ENCODE measurements around the gene DSE.

Gene DSE

DNA sequence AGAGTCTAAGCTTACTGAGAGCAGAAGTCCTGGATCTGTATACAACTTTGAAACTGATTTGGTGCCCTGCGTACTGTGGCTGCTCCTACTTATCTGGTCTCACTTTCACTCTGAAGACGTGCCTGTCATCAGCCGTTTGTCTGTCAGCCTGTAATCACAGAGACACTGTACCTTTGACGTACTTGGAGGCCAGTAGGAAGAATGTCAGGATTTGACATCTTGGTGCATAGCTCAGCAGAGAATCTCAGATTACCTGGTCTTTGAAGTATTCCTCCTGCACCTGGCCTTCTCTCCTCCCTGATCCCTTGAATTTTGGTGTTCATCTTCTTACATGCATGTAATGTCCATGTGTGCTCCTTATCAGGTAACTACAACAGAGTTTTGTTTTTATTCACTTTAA, 37.7 kb downstream of the DSE start:
- TF ChIP-seq, protein P1, sequence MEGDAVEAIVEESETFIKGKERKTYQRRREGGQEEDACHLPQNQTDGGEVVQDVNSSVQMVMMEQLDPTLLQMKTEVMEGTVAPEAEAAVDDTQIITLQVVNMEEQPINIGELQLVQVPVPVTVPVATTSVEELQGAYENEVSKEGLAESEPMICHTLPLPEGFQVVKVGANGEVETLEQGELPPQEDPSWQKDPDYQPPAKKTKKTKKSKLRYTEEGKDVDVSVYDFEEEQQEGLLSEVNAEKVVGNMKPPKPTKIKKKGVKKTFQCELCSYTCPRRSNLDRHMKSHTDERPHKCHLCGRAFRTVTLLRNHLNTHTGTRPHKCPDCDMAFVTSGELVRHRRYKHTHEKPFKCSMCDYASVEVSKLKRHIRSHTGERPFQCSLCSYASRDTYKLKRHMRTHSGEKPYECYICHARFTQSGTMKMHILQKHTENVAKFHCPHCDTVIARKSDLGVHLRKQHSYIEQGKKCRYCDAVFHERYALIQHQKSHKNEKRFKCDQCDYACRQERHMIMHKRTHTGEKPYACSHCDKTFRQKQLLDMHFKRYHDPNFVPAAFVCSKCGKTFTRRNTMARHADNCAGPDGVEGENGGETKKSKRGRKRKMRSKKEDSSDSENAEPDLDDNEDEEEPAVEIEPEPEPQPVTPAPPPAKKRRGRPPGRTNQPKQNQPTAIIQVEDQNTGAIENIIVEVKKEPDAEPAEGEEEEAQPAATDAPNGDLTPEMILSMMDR (conservative IDR thresholded peaks at IDR 0.05; ENCODE audit: low read depth, low read length) = no peak
- no peak for DNase-seq (ENCODE audit: low read depth)

DNA sequence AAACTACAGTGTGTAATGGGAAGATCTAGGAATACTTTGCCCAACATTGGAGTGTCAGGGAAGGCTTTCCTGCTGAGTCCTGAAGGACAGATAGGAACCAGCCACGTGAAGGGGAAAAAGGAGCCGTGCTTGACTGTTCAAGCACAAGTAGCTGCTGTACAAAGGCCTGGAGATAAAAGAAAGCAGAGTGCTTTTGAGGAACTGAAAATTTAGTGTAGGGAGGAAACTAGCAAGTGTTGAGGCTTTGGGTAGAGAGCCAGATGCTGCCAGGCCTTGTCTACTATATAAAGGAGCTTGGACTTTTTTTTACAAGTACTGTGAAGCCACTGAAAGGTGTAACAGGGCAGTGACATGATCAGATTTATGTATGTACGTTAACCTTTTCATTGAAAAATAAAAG, 39.0 kb downstream of the DSE start:
- TF ChIP-seq, protein P1 (conservative IDR thresholded peaks at IDR 0.05; ENCODE audit: low read depth, low read length) = no peak
- no peak overlapping the region for H3K4me3 ChIP-seq (ENCODE audit: low read depth, low read length)
- no peak for DNase-seq (ENCODE audit: low read depth)

More for the DNA sequence above, 37.7 kb downstream of the DSE start:
- H3K4me3 ChIP-seq (ENCODE audit: low read depth, low read length) = no peak overlapping the region

DNA sequence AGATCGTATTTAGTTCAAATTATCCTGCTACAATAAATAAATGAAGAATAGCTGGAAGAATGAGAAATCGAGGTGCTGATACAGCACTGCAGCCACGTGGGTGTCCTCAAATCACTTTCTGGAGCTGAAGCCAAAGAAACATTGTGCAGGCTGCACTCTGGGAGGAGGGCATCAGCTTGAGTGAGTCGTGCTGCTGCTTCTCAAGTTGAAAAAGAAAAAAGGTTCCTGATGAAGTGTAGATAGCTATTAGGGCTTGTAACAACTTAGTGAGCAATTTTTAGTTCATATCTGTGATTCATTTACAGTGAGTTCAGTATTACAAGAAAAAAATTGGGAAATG, 40.5 kb downstream of the DSE start:
- TF ChIP-seq, protein P1 (conservative IDR thresholded peaks at IDR 0.05; ENCODE audit: low read depth, low read length) = no peak
- DNase-seq (ENCODE audit: low read depth) = peak; percentile 82
- no peak overlapping the region for H3K4me3 ChIP-seq (ENCODE audit: low read depth, low read length)

DNA sequence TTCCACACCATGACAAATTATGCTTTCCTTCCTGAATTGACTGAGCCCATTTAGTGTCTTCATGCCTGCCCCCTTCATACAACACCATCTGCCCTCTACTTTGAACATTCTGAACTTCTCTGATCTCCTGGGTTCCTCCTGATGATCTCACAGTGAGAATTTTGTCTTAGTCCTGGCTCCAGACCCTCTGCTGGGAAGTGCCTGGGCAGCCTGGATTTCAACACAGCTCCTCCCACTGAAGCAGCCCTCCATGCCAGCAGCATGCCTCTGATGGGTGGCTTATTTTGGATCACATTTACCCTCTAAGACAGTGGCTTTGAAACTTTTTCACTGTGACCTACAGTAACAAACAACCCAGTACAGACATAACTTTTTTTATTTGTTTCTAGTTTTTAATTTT, 41.5 kb downstream of the DSE start:
- no peak for DNase-seq (ENCODE audit: low read depth)
- no peak overlapping the region for H3K4me3 ChIP-seq (ENCODE audit: low read depth, low read length)
- TF ChIP-seq, protein P1 (conservative IDR thresholded peaks at IDR 0.05; ENCODE audit: low read depth, low read length) = no peak

DNA sequence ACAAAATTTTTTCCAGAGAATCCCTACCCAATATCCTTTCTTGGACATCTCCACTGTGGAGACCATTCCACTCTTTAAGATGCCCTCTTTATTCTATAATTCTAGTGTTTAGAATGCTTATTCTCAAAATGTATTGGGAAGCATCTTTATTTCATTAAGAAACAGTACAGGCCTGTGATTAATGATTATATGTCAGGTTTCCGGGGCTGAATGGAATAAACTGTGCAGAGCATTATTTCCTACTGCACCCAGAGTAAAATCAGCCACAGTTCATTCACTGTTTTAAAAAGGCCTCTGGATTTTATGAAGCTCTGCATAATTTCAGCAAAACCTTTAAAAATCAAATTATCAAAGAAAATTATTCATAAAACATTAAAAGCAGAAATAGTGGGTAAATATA, 42.6 kb downstream of the DSE start:
- no peak overlapping the region for H3K4me3 ChIP-seq (ENCODE audit: low read depth, low read length)
- DNase-seq (ENCODE audit: low read depth) = no peak
- TF ChIP-seq, protein P1 (conservative IDR thresholded peaks at IDR 0.05; ENCODE audit: low read depth, low read length) = no peak

DNA sequence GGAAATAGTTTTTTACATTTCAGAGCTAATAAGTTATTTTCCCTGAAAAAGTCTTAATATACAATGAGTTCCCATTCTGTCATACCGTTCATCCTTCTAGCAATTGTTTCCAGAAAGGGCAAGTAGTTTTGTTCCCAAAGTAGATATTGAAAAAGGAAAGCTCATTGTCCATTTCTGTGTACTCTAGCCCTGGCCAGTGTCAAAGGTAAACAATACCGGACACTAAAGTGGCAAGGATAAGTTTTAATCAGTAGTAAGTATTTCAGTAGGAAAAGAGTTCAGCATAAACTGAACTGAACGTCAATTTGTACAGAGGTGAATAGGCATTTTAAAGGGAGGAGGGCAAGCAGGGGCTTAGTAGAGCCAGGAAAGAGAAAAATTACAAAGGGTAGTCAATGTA, 46.9 kb downstream of the DSE start:
- no peak for DNase-seq (ENCODE audit: low read depth)
- H3K4me3 ChIP-seq (ENCODE audit: low read depth, low read length) = no peak overlapping the region
- TF ChIP-seq, protein P1 (conservative IDR thresholded peaks at IDR 0.05; ENCODE audit: low read depth, low read length) = no peak

DNA sequence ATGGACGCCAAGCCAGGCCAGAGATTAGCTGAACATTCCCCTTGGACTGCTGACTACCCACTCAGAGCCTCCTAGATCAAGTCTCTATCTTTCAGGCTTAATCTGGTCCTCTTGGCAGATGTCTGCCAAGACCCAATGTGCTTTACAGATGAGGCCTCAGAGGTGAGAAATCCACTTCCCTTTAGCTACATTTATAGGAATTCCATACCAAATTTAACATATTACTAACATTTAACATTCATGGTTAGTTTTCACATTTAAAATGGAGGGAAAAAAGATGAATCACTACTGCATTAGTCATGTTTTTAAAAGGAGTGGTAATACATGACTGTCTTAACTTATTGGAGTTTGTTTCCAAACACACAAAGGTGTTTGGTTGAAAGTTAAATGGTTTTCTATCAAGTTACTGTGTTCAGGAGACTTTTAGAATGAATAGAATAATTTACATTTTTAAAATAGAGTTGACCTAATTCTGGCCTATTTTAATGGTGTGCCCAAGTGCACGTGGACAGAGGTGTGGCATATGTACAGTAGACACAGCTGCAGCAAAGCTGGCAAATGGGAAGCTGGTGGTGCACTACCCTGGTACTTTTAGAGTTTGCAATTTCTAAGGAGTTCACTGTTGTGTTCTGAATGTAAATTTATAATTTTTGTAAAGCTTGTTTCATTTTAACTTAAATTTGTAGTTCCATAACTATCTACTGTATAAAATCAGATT, 48.5 kb downstream of the DSE start:
- TF ChIP-seq, protein P1 (conservative IDR thresholded peaks at IDR 0.05; ENCODE audit: low read depth, low read length) = no peak
- H3K4me3 ChIP-seq (ENCODE audit: low read depth, low read length) = no peak overlapping the region
- DNase-seq (ENCODE audit: low read depth) = no peak

All from choroid plexus epithelial cell (primary cell).